Smooth muscle cell (in vitro differentiated cells): ENCODE data around the gene IMMP2L. TPM values are rescaled to one million over a fixed set of nuclear protein-coding genes. Genes with fewer than 3 reads are reported as not detected.

Experiments
- DNase-seq: peaks from one replicate; lab custom pipeline; 2025; ENCODE audit not compliant: unreplicated experiment; lab: John Stamatoyannopoulos, UW
- H2AFZ ChIP-seq: fragments of 200-600 bp; sonication (generic); 2 replicates; pipeline ENCODE4 v1.6.0; 2016; ENCODE audit warnings: antibody characterized with exemption, low read depth, mild to moderate bottlenecking
- H3F3A ChIP-seq: fragments of 200-600 bp; sonication (generic); 2 replicates; pipeline ENCODE4 v1.6.0; 2017; ENCODE audit warnings: antibody characterized with exemption, low read depth
- H3K27ac ChIP-seq: fragments of 200-600 bp; sonication (generic); 2 replicates; pipeline ENCODE4 v1.5.1; 2016; ENCODE audit warnings: low read depth, mild to moderate bottlenecking
- H3K27me3 ChIP-seq: fragments of 200-600 bp; sonication (generic); 2 replicates; pipeline ENCODE4 v1.6.1; 2016; ENCODE audit warnings: low read depth, mild to moderate bottlenecking
- H3K36me3 ChIP-seq: fragments of 200-600 bp; sonication (generic); 2 replicates; pipeline ENCODE4 v1.5.1; 2016; ENCODE audit warnings: low read depth
- H3K4me1 ChIP-seq: fragments of 200-600 bp; sonication (generic); 2 replicates; pipeline ENCODE4 v1.5.1; 2016; ENCODE audit warnings: low read depth
- H3K4me2 ChIP-seq: fragments of 200-600 bp; sonication (generic); 2 replicates; pipeline ENCODE4 v1.6.0; 2016; ENCODE audit warnings: mild to moderate bottlenecking
- H3K4me3 ChIP-seq: fragments of 200-600 bp; sonication (generic); 2 replicates; pipeline ENCODE4 v1.5.1; 2016; ENCODE audit warnings: mild to moderate bottlenecking
- H3K79me2 ChIP-seq: fragments of 200-600 bp; sonication (generic); 2 replicates; pipeline ENCODE4 v1.6.0; 2016; ENCODE audit warnings: low read depth, mild to moderate bottlenecking
- H3K9ac ChIP-seq: fragments of 200-600 bp; sonication (generic); 2 replicates; pipeline ENCODE4 v1.6.0; 2016; ENCODE audit warnings: low read depth
- H3K9me3 ChIP-seq: fragments of 200-600 bp; sonication (generic); replicated peaks from 2 replicates; pipeline ENCODE4 v1.5.1; 2016; ENCODE audit warnings: low read depth
- H4K20me1 ChIP-seq: fragments of 200-600 bp; sonication (generic); 2 replicates; pipeline ENCODE4 v1.6.0; 2016; ENCODE audit warnings: low read depth
- CTCF ChIP-seq: fragments of 200-600 bp; sonication (generic); IDR thresholded peaks from 2 replicates; pipeline ENCODE4 v1.5.1; 2017; ENCODE audit warnings: borderline replicate concordance, mild to moderate bottlenecking, antibody characterized with exemption; ENCODE audit not compliant: insufficient read depth, poor library complexity, severe bottlenecking
- WGBS: methylation state at CpG from one replicate; pipeline ENCODE4 v1.1.7; 2016; ENCODE audit warnings: low lambda C conversion rate; 5-methylcytosine and 5-hydroxymethylcytosine counted together
- polyA plus RNA-seq: library from polyadenylated mRNA; unstranded; fragments of >200 nt; fragmentation: Nextera tagmentation; extraction: Ambion mirVana; gene quantifications from 2 replicates; pipeline ENCODE4 v1.2.1, GENCODE V29; 2016
- total RNA-seq: library from RNA; depleted of rRNA; stranded (reverse); fragments of >200 nt; gene quantifications from 2 replicates; pipeline ENCODE4 v1.2.3, GENCODE V29; 2014

IMMP2L gene
- total and polyA plus RNA-seq, 2 experiments from 2014 or later = 10.9 to 11.1 TPM

DNA sequence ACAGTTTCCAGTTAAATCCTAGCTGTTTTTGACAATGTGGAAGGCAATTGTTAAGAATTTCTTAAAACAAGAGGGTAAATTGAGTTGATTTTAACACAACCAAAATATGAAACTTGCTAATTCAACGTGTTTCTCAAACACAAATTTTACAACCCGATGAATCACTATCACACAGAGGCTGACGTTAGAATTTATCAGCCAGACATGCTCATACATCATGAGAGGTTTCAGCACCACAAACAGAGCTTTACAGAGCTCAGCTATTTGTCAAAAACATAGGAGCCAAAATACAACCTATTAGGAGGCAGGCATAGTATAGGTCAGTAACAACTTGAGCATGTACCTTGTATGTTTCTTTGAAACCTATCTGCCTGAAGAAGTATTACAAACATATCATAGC is 435.3 kb downstream of the IMMP2L start:
- Histone ChIP-seq H3K36me3 (no peaks in the 10 kb centered on the region), H2AFZ (no peak overlapping the region), H3K9me3 (no peaks in the 10 kb centered on the region), H4K20me1 (no peaks in the 10 kb centered on the region), H3K9ac (no peak overlapping the region), H3K4me3 (no peak overlapping the region), H3K79me2 (no peaks in the 10 kb centered on the region), H3K4me2 (peak overlapping the region; percentile 9), H3K27me3 (no peaks in the 10 kb centered on the region), H3K27ac (no peak overlapping the region), H3K4me1 (no peaks in the 10 kb centered on the region), H3F3A (no peaks in the 10 kb centered on the region)
- no peak for DNase-seq
- no peak for TF ChIP-seq CTCF
- 6% methylated on average over 3 of the region's 3 CpGs for WGBS

DNA sequence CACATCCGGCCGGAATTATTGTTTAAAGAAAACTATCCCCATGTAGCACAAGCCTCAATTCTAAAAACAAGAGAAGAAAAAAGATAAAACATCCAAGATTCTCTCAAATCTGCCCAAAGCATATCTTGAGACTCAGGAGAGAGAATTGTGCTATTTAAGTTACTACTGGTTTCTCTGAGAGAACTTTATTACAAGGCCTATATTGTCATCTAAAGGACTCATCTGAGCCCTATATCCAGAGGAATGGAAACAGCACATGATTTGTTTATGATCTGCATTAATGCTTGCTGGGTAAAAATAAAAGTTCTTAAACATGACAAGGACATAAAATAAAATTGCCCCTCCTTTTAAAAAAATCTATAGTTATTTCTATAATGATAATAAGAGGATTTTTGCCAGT is 446.3 kb downstream of the IMMP2L start:
- H3K9ac ChIP-seq = no peak overlapping the region
- H2AFZ ChIP-seq = no peak overlapping the region
- no peak for DNase-seq
- H3F3A ChIP-seq = no peaks in the 10 kb centered on the region
- no peaks in the 10 kb centered on the region for H3K9me3 ChIP-seq
- no peaks in the 10 kb centered on the region for H3K27me3 ChIP-seq
- H3K4me3 ChIP-seq = no peak overlapping the region
- H3K36me3 ChIP-seq = no peaks in the 10 kb centered on the region
- H3K4me2 ChIP-seq = no peak overlapping the region
- no peak for TF ChIP-seq CTCF
- WGBS = 87% methylated on average over 2 of the region's 2 CpGs
- H3K27ac ChIP-seq = no peak overlapping the region
- no peaks in the 10 kb centered on the region for H3K79me2 ChIP-seq
- H3K4me1 ChIP-seq = peaks cover 15% of the 10 kb centered on the region
- H4K20me1 ChIP-seq = no peaks in the 10 kb centered on the region

GRCh38 chr7:111113263-111114017 is 448.9 kb downstream of the IMMP2L start:
- Histone ChIP-seq H3F3A (no peaks in the 10 kb centered on the region), H3K9me3 (no peaks in the 10 kb centered on the region), H3K79me2 (no peaks in the 10 kb centered on the region), H2AFZ (peak overlapping the region; percentile 38), H3K4me2 (peak overlapping the region; percentile 44), H3K9ac (peak overlapping the region; percentile 71), H3K27me3 (no peaks in the 10 kb centered on the region), H4K20me1 (no peaks in the 10 kb centered on the region), H3K4me3 (no peak overlapping the region), H3K36me3 (no peaks in the 10 kb centered on the region), H3K27ac (peak overlapping the region; percentile 75), H3K4me1 (peaks cover 15% of the 10 kb centered on the region)
- WGBS = 6% methylated on average over 1 of the region's 1 CpG
- no peak for TF ChIP-seq CTCF
- DNase-seq = no peak

DNA sequence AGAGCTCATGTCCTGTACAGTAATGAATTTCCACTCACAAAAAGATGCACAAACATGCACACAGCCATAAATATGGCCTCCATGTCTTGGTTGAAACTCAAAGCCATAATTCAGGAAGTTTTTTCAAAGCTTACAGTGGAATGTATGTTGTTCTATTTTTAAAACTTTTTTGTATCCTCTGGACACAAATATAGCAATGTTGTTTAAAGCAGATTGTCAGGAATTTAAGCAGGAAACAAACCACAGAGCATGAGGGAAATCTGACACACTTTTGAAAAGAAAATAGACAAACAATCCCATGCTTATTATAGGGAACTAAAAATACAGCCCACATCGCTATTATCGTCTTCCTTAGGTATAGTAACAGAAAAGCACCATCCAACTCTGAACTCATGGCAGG is 449.9 kb downstream of the IMMP2L start:
- Histone ChIP-seq H3K9me3 (no peaks in the 10 kb centered on the region), H3K4me2 (peak overlapping the region; percentile 44), H3K27ac (peak overlapping the region; percentile 75), H3K9ac (no peak overlapping the region), H4K20me1 (no peaks in the 10 kb centered on the region), H3K27me3 (no peaks in the 10 kb centered on the region), H3K4me3 (no peak overlapping the region), H3K4me1 (peaks cover 15% of the 10 kb centered on the region), H3K36me3 (no peaks in the 10 kb centered on the region), H2AFZ (peak overlapping the region; percentile 53), H3K79me2 (no peaks in the 10 kb centered on the region), H3F3A (no peaks in the 10 kb centered on the region)
- WGBS = 49% methylated on average over 2 of the region's 2 CpGs
- no peak for TF ChIP-seq CTCF
- DNase-seq = no peak
